Natural killer cell (primary cell): ENCODE results near the gene RPS6KL1. TPM values are rescaled to one million over a fixed set of nuclear protein-coding genes. Genes with fewer than 3 reads are reported as not detected.

Experiments
- ATAC-seq, 3 donors: fragments of 150-1000 bp in 2 of 3; fragments of 200-7000 bp in 1 of 3; cut with Tn5 transposase; 1 replicate in 1 of 3; 2 replicates in 2 of 3; pipeline ENCODE4 v1.10.0; 2021; ENCODE audit warnings: mild to moderate bottlenecking in 2 of 3, moderate library complexity in 2 of 3
- DNase-seq, 2 donors: peaks; one replicate each; pipeline versions ENCODE4 v3.0.0 to v3.0.0-alpha.2; 2013 to 2021; ENCODE audit warnings: mixed read lengths in 1 of 2
- H3K27ac ChIP-seq: one replicate; pipeline ENCODE4 v1.5.1; 2013; ENCODE audit warnings: mild to moderate bottlenecking, low read length
- H3K27me3 ChIP-seq: one replicate; pipeline ENCODE4 v1.6.1; 2013; ENCODE audit warnings: low read length; ENCODE audit not compliant: control insufficient read depth, insufficient read depth
- H3K36me3 ChIP-seq: one replicate; pipeline ENCODE4 v1.6.1; 2013; ENCODE audit warnings: low read length; ENCODE audit not compliant: control insufficient read depth, insufficient read depth
- H3K4me1 ChIP-seq: one replicate; pipeline ENCODE4 v1.6.1; 2013; ENCODE audit warnings: low read length; ENCODE audit not compliant: control insufficient read depth, insufficient read depth
- H3K4me3 ChIP-seq: one replicate; pipeline ENCODE4 v1.5.1; 2013; ENCODE audit warnings: low read length
- H3K9me3 ChIP-seq: one replicate; pipeline ENCODE4 v1.6.1; 2013; ENCODE audit warnings: low read length; ENCODE audit not compliant: control insufficient read depth, insufficient read depth
- H3K27ac Mint-ChIP-seq, 2 donors: one replicate each; pipeline ENCODE4 v1.8.0; 2022; ENCODE audit warnings: mild to moderate bottlenecking in 2 of 2, mixed read lengths in 2 of 2, moderate library complexity in 1 of 2
- H3K27me3 Mint-ChIP-seq, 2 donors: one replicate each; pipeline ENCODE4 v1.8.0; 2022; ENCODE audit warnings: low read depth in 2 of 2, mixed read lengths in 2 of 2
- H3K36me3 Mint-ChIP-seq: one replicate; pipeline ENCODE4 v1.8.0; 2022; ENCODE audit warnings: mixed read lengths
- H3K4me1 Mint-ChIP-seq, 2 donors: one replicate each; pipeline ENCODE4 v1.8.0; 2022; ENCODE audit warnings: mixed read lengths in 2 of 2
- H3K4me3 Mint-ChIP-seq: one replicate; pipeline ENCODE4 v1.8.0; 2022; ENCODE audit warnings: mild to moderate bottlenecking, moderate library complexity, mixed read lengths
- H3K9me3 Mint-ChIP-seq, 2 donors: one replicate each; pipeline ENCODE4 v1.8.0; 2022; ENCODE audit warnings: mixed read lengths in 2 of 2
- WGBS: methylation state at CpG from one replicate; pipeline ENCODE4 v1.1.7; 2013; ENCODE audit warnings: missing lambda C conversion rate; ENCODE audit not compliant: insufficient coverage; 5-methylcytosine and 5-hydroxymethylcytosine counted together
- intact Hi-C: fragments of 100-400 bp; cut with micrococcal nuclease; formaldehyde crosslinking; loops from one replicate; pipeline ENCODE4 v1.14.2; 2022
- total RNA-seq, 4 donors: library from RNA; stranded (reverse); fragments of 120-200 nt in 1 of 4; gene quantifications; one replicate each; pipeline versions ENCODE4 v1.2.3 to v1.2.4, GENCODE V29; 2013 to 2022
- TF ChIP-seq, protein P1 (sequence below): fragments of 200-600 bp; IDR thresholded peaks from one replicate; pipeline ENCODE4 v1.8.0; 2022; ENCODE audit warnings: antibody characterized with exemption

RPS6KL1 gene
- total RNA-seq, 3 donors from 2014 or later (not counting 1 experiment from before 2014, with no cell fraction given) = 1.9 to 7.9 (median 2.9) TPM

GRCh38 chr14:74866708-74867389 is 56.2 kb downstream of the RPS6KL1 start:
- H3K36me3 Mint-ChIP-seq = no peaks in the 10 kb centered on the region
- H3K4me1 Mint-ChIP-seq = peaks cover 21 to 22% of the 10 kb centered on the region in 2 donors
- peak overlapping the region; percentile 67 for H3K4me3 Mint-ChIP-seq
- intact Hi-C loops = loop anchor here (10.0 kb wide), 1 partner anchor 138 kb away; the partner anchor contains the start of gene EIF2B2
- ATAC-seq (no peak), DNase-seq (peak in 1 of 2 donors; percentile 17)
- Histone ChIP-seq H3K27me3 (no peaks in the 10 kb centered on the region), H3K36me3 (no peaks in the 10 kb centered on the region), H3K9me3 (no peaks in the 10 kb centered on the region), H3K4me3 (no peak overlapping the region), H3K27ac (peak overlapping the region; percentile 69), H3K4me1 (peaks cover 14% of the 10 kb centered on the region)
- peak overlapping the region; percentile 82 for H3K27ac Mint-ChIP-seq
- 91% methylated on average over 3 of the region's 3 CpGs for WGBS
- TF ChIP-seq, protein P1, sequence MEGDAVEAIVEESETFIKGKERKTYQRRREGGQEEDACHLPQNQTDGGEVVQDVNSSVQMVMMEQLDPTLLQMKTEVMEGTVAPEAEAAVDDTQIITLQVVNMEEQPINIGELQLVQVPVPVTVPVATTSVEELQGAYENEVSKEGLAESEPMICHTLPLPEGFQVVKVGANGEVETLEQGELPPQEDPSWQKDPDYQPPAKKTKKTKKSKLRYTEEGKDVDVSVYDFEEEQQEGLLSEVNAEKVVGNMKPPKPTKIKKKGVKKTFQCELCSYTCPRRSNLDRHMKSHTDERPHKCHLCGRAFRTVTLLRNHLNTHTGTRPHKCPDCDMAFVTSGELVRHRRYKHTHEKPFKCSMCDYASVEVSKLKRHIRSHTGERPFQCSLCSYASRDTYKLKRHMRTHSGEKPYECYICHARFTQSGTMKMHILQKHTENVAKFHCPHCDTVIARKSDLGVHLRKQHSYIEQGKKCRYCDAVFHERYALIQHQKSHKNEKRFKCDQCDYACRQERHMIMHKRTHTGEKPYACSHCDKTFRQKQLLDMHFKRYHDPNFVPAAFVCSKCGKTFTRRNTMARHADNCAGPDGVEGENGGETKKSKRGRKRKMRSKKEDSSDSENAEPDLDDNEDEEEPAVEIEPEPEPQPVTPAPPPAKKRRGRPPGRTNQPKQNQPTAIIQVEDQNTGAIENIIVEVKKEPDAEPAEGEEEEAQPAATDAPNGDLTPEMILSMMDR = no peak
- H3K27me3 Mint-ChIP-seq = no peaks in the 10 kb centered on the region
- no peaks in the 10 kb centered on the region for H3K9me3 Mint-ChIP-seq

GRCh38 chr14:74865156-74865555 is 57.9 kb downstream of the RPS6KL1 start:
- Histone ChIP-seq H3K36me3 (no peaks in the 10 kb centered on the region), H3K27me3 (no peaks in the 10 kb centered on the region), H3K9me3 (no peaks in the 10 kb centered on the region), H3K27ac (no peak overlapping the region), H3K4me3 (no peak overlapping the region), H3K4me1 (peaks cover 19% of the 10 kb centered on the region)
- Mint-ChIP-seq H3K27ac (no peak overlapping the region), H3K4me1 (peaks cover 22 to 27% of the 10 kb centered on the region in 2 donors), H3K4me3 (no peak overlapping the region), H3K36me3 (no peaks in the 10 kb centered on the region), H3K9me3 (no peaks in the 10 kb centered on the region), H3K27me3 (no peaks in the 10 kb centered on the region)
- TF ChIP-seq, protein P1 = no peak
- no peak for ATAC-seq
- no peak for DNase-seq
- 100% methylated on average over 4 of the region's 5 CpGs for WGBS
- intact Hi-C loops = loop anchor here (10.0 kb wide), 1 partner anchor 140 kb away; the partner anchor contains the start of gene EIF2B2

DNA sequence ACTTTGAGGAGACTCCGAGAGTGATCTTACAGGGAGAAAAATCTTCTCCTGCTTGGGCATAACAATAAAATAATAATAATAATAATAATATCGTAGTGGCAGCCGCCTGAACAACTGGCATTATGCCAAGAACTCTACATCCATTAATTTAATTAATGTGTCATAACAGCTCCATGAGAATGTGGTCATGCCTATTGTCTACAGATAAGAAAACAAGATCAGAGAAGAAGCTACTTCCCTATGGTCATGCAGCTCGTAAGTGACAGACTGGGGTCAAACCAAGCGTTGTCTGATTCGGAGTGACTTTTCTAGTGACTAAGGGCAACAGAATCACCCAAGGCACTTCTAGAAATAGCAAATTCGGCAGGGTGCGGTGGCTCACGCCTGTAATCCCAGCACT is 58.9 kb downstream of the RPS6KL1 start:
- Mint-ChIP-seq H3K36me3 (no peaks in the 10 kb centered on the region), H3K9me3 (no peaks in the 10 kb centered on the region), H3K4me3 (no peak overlapping the region), H3K27ac (no peak overlapping the region), H3K27me3 (no peaks in the 10 kb centered on the region), H3K4me1 (peaks cover 22 to 27% of the 10 kb centered on the region in 2 donors)
- DNase-seq = no peak
- Histone ChIP-seq H3K36me3 (no peaks in the 10 kb centered on the region), H3K4me1 (peaks cover 19% of the 10 kb centered on the region), H3K27me3 (no peaks in the 10 kb centered on the region), H3K9me3 (no peaks in the 10 kb centered on the region), H3K27ac (no peak overlapping the region), H3K4me3 (no peak overlapping the region)
- TF ChIP-seq, protein P1 = no peak
- ATAC-seq = no peak
- 95% methylated on average over 6 of the region's 9 CpGs for WGBS
- intact Hi-C loops = loop anchor here (10.0 kb wide), 1 partner anchor 141 kb away; the partner anchor contains the start of gene EIF2B2
